Measurements from ENCODE around the gene METTL23.
"Not testable (repeated sequence)": the region's sequence is repeated elsewhere in the genome, so short reads cannot be mapped to it uniquely, and the experiment has no call there.

The METTL23 gene

DNA sequence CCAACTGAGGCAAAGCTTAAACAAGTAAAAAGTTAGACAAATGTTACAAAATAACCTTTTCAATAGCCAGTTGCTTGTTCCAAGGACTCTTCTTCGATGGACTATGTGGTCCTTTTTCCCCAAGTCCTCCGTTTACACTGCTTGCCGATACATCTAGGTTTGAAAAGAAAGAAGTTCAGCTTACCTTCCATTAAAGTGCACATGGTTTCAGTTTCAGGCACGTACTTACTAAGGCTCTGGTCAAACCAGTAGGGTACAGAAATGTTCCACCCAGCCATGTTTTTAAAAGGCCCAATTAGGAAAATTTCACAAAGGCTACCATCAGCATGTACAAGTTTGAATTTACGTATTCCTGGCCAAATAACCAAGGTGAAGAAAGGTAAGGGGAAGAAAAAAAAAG is 8.4 kb downstream of the METTL23 start:
- no peak for DNase-seq (ENCODE audit: low spot score)

DNA sequence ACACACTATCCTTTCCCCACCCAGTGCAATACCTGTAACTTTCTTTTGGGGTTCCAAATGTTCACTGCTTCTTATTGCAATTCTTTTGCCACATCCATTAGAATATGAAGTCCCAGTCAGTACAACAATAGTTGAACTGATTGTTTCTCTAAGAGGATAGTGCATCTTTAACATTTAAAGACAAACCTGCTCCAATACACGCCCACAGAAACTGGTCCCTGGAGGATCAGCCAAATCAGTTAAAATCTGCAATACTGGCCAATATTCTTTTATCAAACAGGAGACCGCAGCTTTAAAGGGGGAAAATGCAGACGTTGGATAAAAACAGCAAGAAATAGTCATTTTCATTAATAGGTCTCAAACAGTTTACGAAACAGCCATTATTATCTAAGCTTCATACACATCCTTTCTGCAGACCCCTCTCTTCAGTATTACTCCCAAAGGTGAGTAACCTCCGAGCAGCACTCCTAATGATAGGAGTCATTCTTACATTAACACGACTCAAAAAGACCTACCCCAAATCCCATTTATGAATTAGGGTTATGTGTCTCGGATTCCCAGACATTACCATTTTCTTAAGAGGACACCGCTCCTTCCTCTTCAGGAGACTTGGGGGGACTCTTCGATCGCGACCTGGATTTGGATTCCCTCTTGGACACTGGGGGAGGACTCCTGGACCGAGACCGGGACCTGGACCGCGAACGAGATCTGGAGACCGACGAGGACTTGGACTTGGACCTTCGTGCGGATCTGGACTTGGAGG is 9.1 kb downstream of the METTL23 start:
- no peak for DNase-seq (ENCODE audit: low spot score)

DNA sequence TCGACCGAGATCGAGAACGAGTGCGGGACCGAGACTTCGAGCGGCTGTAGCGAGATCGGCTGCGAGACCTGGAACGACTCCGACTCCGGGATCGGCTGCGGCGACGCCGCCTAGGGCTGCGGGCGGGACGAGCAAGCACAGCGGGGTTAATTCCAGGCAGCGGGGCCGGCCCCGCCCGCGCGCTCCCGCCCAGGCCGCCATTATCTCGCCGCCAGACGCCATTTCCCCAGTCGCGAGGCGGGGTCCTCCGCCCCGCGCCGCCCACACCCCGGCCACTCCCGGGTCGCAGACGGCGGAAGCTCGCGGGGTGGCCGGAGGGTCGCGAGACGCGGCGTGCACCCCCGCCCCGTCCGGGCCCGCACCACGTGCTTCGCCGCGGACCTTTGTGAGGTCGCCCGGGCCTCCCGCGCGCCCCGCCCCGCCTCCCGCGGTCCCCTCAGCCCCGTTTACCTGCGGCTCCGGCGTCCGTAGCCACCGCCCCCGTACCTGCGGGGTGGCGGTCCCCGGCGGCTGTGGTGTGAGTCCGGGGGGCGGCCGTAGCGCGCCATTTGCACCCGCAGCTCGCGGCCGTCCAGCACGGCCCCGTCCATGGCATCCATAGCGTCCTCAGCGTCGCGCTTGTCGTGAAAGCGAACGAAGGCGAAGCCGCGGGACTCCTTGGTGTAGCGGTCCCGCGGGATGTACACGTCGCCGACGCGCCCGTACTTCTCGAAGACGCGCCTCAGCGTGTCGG is 9.9 kb downstream of the METTL23 start:
- DNase-seq (ENCODE audit: low spot score) = peak; percentile 74

DNA sequence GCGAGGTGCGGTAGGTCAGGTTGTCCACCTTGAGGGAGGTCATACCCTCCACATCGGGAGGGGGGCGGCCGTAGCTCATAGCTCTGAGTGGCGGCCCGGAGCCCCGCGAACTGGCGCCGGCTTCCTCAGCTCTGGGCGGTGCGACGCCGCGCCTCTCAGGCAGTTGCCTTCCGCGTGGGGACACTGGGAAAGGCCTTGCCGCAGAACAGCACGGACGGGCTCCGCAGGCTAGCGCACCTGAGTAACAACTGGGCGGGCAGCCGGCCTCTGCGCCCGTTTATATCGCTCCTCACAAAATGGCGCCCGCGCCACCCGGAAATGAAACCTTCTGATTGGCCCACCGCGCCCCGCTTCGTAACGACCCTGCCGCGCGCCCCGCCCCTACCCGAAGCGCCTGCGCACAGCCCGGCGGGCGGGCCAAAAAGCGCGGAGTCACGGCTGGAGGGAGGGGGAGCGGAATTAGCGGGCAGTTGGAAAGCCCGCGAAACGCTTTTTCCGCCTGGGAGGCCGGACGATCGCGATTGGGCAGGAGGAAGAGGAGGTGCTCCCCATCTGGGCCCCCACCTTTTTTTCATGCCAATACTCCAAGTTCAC is 10.5 kb downstream of the METTL23 start, which contains the start of gene SRSF2:
Gene SRSF2 (minus strand): TSS at position 250 of the 594 bp plus-strand sequence. CDS start 171 bp downstream, at position 79.
- DNase-seq (ENCODE audit: low spot score) = peak; percentile 99

DNA sequence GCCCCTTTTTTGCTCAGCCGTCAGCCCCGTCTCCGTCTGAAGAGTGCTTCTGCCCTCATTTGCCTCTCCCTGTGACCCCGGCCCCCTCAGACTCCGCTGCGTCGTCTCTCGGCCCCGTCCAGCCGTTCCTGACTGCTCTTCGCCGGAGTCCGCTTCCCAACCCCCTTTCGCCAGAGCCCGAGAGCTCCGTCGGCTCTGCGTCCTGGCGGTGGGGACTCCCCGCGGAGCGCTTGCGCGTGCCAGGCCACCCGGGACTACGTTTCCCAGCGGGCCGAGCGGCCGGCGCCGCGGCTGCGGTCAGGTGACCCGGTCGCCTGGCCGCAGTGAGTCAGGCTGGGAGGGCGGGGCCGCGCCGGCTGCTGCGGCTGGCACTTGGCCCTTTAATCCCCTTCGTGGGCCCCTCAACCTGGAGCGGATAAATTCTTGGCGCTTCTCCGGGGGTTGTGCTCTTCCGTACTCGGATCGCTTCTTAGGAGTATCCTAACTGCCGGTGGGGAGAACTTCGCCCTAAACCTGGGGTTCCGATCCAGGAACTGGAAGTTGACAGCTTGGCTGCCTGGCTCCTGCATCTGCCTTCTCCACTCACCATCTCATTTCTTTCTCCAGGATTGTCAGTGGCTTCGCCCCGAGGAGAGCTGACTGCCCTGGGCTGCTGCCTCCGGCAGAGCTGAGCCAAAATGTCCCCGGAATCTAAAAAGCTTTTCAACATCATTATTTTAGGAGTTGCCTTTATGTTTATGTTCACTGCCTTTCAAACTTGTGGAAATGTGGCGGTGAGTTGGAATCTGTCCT is 11.2 kb downstream of the METTL23 start, which contains the start of gene MFSD11:
Gene MFSD11 (plus strand): TSS at position 444 of the 792 bp plus-strand sequence. CDS start 234 bp downstream, at position 678.
- DNase-seq (ENCODE audit: low spot score) = peak; percentile 93

DNA sequence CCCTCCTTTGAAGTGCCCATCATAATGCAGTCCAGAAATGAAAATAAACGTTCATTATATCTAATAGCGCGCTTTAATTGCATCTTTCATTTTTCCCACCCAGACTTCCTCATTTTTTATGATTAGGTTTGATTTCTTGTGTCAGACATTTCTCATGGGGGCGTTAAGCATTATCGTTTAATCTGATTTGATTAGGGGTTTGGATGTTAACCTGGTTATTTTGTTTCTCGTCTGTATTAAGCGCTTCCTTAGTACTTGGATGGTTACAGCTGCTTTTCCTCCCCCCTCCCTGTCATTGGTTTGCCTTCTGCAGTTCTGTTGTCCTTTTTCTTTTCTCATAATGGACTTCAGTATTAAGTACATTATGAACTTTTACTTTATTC is 11.8 kb downstream of the METTL23 start:
- DNase-seq (ENCODE audit: low spot score) = no peak

DNA sequence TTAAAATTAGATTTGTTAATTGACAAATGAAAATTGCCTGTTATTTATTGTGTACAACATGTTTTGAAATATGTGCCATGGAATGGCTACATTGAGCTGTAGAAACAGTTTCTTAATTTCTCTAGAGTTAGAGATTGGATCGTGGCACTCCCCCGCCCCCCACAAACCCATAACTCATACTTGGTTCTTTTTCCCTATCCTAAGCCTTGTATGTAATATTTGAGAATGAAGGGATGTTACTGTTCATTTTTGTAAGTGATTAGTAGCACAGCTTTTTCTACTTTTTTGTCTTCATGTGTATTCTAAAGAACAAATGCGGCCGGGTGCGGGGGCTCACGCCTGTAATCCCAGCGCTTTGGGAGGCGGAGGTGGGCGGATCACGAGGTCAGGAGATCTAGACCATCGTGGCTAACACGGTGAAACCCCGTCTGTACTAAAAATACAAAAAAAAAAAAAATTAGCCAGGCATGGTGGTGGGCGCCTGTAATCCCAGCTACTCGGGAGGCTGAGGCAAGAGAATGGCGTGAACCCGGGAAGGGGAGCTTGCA is 13.0 kb downstream of the METTL23 start:
- not testable (repeated sequence) for DNase-seq (ENCODE audit: low spot score)

DNA sequence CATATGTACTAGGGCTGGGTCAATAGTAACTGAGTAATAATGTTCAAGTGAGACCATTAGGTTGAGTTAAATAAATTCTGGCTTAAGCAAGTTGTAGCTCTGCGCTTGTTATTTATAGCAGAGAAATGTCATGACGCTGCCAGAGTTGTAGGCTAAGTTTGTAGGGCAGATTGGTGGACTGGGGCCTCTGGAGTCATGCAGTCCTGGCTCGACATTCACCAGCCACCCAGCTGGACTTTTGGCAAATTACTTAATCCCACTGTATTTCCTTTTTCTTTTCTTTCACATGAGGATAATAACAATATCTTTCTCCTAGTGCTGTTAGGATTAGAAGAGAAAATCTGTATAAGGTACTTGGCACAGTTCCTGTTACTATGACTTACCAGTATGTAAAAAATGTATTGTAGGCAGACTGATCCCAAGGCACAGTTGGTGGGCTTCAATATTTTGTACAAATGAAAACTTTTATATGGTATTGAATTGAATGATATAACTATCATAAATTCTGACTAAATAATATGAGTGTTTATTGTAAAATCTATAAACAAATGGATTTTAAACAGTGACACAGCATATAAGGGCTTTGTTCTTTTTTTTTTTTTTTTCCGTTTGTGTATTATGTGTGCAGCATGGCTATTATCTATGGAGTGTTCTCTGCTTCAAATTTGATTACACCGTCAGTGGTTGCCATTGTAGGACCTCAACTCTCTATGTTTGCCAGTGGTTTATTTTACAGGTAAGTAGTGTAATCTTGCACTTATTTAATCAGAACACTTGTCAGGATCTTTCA is 13.9 kb downstream of the METTL23 start:
- DNase-seq (ENCODE audit: low spot score) = no peak

DNA sequence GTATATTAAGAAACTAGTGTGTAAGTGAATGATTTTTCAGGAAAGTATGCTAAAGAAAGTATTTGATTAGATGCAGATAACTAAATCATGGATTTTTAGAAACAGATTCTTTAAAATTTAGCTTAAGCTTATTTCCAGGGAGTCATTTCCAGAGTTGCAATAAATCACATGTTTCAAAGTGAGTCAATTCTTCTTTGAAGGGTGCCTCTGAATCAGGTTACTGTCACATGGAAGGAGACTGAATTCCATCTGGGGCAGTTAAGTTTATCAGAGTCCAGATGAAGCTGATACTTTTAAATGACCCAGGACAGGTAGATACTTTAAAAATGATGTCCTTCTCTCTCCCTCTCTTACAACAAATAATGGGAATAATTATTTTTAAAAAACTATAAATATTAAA is 16.3 kb downstream of the METTL23 start:
- DNase-seq (ENCODE audit: low spot score) = no peak

DNA sequence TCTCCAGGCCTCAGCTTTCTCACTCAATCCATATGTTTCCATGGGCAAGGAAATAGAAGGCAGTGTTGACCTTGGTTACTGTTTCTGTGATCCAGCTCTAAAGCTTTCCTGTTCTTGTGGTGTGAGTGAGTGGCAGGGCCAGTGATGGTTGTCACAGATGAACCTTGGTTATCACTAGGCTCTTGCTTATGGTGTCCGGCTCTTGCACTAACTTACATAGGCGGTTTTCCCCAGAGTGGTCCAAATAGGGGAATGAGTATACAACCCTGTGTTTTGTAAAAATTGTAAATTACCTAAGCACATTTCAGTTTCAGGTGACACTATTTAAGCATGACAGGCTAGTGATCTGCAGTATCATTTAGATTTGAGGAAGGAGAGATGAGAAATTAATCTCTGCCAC is 18.1 kb downstream of the METTL23 start:
- no peak for DNase-seq (ENCODE audit: low spot score)

DNA sequence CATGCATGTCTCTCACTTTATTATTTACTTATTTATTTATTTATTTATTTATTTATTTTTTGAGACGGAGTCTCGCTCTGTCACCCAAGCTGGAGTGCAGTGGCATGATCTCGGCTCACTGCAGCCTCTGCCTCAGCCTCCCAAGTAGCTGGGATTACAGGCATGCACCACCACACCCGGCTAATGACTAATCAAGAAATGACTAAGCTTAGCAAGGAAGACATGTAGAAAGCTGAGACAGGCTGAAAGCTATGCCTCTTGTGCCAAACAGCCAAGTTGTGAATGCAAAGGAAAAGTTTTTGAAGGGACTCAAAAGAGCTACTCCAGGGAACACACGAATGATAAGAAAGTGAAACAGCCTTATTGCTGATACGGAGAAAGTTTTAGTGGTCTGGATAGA is 19.1 kb downstream of the METTL23 start:
- DNase-seq (ENCODE audit: low spot score) = not testable (repeated sequence)

DNA sequence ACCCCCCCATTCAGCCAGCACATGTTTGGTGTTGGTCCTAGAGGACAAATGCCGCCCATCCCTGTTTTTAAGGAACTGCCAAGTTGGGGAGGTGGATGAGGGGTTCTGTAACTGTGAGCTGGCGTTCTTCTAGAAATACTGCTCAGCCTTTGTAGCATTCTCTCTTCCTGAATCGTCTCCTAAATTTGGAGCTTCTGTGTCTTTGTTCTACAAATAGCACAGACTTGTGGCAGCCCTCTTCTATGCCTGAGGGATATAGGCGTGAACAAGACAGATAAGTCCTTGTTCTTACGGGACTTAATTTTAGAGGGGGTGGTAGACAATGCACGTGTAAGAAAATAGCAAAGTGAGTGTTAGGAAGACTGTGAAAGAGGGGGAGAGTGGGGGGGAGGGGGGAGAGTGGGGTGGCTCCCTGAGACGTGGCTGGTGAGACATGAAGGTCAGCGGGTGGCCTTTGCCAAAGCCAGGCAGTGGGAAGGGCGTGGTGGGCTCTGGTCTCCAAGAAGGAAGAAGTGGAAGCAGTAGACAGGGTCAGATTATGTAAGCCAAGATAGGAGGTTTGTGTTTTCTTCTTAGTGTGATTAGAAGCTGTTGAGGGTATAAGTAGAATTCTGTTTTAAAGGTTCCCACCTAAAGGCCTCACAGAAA is 21.2 kb downstream of the METTL23 start:
- no peak for DNase-seq (ENCODE audit: low spot score)

DNA sequence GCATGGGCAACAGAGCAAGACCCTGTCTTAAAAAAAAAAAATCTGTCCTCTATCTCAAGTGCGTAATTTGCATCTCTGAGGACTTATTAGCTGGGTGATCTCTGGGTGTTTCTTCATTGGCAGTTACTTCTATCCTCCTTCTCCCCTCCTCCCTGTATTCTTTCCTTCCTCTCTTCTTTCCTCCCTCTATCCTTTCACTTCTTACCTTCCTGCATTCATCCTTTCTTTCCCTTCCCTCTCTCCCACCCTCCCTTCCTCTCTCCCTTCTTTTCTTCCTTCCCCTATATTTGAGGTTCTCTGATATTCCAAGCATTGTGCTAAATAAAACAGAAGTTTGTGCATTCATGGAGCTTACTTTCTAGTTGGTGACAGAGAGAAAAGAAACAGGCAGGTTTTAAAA is 22.0 kb downstream of the METTL23 start:
- no peak for DNase-seq (ENCODE audit: low spot score)

DNA sequence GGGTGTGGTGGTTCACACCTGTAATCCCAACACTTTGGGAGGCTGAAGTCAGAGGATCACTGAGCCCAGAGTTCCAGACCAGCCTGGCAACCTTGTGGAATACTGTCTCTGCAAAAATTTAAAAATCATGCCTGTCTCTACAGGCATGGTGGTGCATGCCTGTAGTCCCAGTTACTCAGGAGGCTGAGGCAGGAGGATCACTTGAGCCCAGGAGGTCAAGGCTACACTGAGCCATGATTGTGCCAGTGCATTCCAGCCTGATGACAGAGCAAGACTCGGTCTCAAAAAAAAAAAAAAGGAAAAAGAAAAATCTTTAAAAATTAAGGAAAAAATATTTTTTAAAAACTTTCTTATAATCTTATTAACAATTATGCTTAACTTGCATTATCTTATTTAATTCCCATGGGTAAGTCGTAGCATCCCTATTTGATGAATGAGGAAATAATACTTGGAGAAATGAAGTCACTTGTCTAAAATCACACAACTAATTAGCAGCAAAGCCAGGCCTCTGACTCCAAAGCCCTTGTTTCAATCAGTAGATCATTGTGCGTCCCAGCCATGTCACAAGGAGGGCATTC is 24.9 kb downstream of the METTL23 start:
- DNase-seq (ENCODE audit: low spot score) = no peak

DNA sequence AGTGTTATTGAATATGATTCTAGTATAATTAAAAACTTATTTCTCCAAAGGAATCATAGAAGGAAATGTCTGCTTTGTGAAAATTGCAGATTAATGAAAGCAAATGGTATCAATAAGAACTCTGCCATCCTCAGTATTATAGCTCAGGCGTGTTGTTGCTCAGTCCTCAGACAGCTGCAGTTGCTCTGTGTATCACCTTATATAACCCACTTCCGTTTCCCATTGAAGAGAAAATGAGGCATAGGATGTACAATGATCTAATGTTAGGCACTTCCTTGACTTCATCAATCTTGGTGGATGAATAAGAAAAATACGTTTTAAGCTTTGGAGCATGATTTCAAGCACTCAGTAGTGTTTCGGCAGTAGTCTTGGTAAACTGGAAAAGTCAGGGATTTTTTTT is 25.4 kb downstream of the METTL23 start:
- no peak for DNase-seq (ENCODE audit: low spot score)

DNA sequence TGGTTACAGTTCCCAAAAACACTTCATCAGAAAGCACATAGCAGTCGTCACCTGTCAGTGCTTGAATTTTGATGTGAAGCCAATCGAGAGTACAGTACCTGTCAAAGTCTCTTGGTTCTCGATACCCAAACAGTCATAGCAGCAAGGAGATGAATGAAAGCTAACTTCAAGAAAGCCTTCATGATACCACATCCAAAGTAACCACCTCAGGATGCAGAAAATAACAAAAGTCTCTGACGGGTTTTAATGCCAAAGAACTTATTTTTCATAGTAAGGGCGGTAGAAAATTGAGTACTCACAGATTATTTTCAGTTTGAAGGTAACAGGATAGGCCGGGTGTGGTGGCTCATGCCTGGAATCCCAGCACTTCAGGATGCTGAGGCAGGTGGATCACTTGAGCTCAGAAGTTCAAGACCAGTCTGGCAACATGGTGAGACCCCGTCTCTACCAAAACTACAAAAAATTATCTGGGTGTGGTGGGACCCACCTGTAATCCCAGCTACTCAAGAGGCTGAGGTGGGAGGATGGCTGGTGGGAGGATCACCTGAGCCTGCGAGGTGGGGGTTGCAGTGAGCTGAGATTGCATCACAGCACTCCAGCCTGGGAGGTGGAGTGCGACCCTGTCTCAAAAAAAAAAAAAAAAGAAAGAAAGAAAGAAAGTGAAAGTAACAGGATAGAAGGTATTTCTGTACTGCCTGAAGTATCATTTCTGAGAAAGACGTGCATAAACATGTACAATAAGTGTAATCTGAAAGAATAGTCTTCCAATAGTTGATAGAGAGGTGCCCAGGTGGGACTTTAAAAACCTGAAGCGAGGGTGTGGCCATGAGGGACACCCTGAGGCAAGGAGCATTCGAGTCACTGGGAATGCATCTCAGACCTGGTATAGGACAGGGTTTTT is 26.7 kb downstream of the METTL23 start:
- DNase-seq (ENCODE audit: low spot score) = no peak

DNA sequence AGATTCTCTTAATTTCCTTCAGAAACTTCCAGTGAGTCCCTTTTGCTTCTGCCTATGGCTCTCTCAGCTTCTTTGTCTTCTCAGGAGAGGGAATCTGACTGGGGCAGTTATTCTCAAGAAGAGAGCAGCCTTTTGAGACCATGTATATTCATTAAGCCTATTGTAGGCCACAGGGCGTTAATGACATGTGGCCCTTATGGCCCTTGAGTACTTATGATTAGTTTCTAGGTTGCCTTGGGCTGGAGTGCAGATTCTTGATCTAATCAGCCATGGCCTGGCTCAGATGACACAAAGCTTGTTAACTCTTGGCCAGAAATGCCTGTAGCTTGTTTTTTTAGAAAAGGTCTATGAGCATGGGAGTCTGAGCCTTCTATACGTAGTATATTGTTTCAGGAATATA is 28.6 kb downstream of the METTL23 start:
- DNase-seq (ENCODE audit: low spot score) = no peak

DNA sequence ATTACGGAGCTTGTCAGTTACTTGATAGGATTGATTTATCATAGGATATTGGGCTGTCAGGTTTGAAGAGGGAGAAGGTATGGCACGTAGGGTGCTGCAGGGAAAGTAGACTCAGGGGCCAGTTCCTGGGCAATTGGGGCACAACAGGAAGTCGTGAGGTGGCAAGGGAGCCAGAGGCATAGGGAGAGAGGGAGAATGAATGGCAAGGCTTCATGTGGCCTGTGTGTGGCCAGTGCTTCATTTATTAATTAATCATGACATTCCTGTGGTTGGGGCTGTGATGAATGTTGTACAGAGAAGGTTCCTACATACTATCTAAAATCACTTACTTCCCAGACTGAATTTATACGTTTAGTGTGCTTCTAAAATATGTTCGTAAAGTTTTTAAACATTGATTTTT is 30.6 kb downstream of the METTL23 start:
- no peak for DNase-seq (ENCODE audit: low spot score)

DNA sequence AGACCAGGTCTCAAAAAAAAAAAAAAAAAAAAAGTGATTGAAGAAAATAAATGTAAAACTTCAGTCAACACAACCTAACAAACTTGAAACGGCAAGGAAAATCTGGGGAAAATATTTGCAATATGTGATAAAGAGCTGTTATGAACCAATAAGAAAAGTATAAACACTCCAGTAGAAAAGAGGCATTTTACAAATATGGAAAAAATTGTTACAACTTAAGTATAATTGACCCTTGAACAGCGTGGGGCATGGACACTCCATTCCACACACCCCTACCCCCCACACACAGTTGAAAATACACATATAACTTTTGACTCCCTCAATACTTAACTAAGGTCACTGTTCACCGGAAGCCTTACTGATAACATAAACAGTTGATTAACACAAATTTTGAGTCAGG is 31.9 kb downstream of the METTL23 start:
- no peak for DNase-seq (ENCODE audit: low spot score)
